ENCODE measurements around the gene RDH13.

DNA sequence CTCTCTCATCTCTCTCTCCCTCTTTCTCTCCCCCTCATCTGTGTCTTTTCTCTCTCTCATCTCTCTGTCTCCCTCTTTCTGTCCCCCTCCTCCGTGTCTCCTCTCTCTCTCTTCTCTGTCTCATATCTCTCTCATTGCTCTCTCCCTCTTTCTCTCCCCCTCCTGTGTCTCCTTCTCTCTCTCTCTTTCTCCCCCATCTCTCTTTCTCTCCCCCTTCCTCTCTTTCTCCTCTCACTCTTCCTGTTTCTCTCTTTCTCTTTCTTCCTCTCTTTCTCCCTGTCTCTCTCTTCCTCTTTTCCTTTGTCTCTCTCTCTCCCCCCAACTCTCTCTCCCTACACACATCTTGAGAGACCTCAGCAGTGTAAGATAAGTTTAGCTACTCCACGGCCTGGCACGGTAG lies 4.9 kb upstream of the RDH13 start:
- TF ChIP-seq ZNF24 (IDR thresholded peaks at IDR 0.05) = no peak
- TF ChIP-seq TCF3 (IDR thresholded peaks at IDR 0.05; ENCODE audit: borderline replicate concordance, insufficient read depth, low read depth, low read length) = no peak
- no peak for TF ChIP-seq POLR2A (IDR thresholded peaks at IDR 0.05; ENCODE audit: low read depth, low read length)
- no peak for TF ChIP-seq EZH2 (IDR thresholded peaks at IDR 0.05; ENCODE audit: borderline replicate concordance, control insufficient read depth, low read depth, low read length)

All from GM12878 (cell line).